Measurements from ENCODE around the gene RADIL.
"Not testable (repeated sequence)": the region's sequence is repeated elsewhere in the genome, so short reads cannot be mapped to it uniquely, and the experiment has no call there.

RADIL gene

DNA sequence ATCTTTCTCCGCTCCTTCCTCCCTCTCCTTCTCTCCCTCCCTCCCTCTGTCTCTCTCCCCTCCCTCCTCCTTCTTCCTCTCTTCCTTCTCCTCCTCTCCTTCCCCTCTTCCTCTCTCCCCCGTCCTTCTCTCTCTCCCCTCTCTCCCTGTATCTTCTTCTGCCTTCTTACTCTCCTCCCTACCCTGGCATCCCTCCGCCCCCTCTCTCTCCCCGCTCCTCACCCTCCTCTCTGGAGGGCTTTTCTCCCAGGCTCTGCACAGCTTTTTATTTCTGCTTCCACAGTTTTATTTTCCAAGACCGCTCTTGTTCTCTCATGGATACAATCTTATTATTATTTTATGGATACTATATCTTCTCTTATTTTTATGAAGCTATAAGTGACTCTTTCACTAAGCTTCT, 75.5 kb downstream of the RADIL start:
- ATAC-seq, result no peak

DNA sequence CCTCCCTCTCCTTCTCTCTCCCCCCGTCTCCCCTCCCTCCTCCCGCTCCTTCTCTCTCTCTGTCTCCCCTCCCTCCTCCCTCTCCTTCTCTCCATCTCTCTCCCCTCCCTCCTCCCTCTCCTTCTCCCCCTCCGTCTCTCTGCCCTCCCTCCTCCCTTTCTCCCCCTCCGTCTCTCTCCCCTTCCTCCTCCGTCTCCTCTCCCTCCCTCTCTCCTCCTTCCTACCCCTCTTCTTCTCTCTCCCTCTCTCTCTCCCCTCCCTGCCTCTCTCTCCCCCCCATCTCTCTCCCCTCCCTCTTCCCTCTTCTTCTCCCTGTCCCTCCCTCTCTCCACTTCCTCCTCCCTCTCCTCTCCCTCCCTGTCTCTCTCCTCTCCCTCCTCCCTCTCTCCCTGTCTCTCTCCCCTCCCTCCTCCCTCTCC, 75.9 kb downstream of the RADIL start:
- ATAC-seq, result no peak

DNA sequence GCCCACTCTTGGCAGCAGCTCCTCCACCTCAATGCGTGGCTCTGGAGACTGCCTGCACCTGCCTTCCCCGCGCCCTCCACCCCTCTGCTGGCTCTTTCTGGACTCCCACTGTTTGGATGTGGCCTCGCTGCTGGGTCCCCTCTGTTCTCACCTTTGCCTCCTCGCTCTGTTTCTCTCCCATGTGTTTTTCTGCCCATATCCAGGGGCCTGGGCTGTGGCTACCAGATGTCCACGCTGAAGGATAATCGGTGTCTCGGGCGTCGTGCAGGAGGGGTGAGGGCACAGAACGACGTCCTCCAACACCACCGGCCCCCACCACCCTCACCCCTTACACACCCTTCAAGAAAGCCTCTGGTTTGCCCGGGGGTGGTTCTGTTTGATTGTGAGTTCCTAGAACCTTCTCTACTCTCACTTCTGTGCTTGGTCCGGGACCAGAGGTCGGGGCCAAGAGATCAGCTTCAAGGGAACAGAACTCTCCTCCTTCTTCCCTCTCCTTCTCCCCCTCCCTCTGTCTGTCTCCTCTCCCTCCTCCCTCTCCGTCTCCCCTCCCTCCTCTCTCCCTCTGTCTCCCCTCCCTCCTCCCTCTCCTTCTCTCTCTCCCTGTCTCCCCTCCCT, 76.4 kb downstream of the RADIL start:
- no peak for ATAC-seq

DNA sequence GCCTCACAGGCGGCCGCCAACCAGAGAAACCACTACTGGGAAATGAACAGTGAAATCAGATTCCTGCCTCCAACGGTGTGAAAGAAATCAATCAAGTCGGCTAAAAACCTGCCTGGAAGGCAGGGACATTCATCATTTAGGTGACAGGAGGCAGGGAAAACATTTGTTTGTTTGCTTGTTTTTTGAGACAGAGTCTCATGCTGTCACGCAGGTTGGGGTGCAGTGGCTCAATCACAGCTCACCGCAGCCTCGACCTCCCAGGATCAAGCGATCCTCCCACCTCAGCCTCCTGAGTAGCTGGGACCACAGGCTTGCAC, 77.6 kb downstream of the RADIL start:
- ATAC-seq, result no peak

DNA sequence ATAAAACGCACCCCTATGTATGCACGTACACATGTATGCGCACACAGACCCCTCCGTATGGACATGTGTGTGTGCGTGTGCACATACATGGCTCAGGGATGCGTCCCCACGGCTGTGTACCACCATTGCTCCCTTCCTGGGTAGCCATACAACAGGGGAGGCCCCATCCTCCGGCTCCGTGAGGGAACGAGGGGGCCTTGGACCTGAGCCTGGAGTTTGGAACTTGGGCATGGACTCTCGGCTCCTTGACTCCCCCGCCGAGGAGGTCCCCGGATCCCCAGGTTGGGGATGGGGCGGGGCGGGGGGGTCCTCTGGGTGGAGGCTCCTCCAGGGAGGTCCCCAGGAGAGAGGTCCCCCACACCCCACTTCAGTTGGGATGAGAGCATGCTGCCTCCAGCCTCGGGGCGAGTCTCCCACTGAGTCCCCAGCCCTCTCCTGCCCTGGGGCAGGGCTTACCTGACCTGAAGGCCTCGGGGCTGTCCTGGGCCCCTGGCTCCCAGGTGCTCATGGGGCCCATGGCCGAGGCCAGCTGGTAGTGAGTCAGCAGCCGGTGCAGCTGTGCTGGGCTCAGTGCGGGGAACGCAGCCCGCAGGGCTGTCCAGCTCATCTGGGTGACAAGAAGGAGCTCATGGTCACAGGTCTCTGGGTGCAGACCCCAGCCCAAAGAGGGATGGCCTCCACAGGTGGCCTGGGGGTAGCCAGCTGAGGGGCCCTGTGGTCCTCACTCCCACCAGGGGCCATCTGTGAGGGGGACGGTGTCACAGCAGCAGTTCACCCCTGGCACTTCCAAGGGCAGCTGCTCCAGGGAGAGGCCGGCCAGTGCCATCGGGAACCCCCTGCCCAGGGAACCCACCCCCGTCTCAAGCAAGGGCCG, 78.2 kb downstream of the RADIL start:
- ATAC-seq, result no peak

DNA sequence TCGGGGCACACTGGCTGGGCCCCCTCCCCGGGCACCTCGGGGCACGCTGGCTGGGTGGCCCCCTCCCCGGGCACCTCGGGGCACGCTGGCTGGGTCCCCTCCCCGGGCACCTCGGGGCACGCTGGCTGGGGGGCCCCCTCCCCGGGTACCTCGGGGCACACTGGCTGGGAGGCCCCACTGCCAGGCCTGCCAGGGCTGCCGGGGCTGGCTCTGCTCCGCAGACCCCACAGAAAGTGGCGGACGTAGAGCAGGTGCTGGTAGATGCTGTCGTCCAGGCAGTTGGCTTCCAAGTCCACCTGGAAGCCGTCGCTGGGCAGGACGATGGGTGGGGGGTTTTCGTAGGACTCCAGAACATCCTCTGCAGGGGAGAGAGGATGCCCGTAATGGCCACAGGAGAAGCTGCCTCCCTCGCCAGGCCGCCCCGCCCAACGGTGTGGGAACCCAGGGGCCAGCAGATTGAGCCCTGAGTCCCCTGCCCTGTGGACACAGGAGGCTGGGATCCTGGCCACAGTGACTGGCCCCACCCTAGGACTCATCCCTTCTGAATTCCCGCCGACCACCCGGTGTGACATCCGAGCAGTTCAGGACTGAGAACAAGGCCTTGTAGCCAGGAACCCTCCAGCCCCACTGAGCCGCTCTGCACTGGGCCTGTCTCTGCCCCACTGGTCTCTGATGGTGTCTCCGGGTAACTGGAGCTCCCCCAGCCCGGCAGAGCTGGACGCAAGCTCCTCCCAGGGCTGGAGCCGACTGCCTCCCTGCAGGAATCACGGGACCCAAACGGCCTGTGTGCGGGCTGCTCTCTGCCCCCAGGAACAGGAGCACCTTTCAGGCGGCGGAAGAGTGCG, 79.9 kb downstream of the RADIL start:
- ATAC-seq, result no peak

DNA sequence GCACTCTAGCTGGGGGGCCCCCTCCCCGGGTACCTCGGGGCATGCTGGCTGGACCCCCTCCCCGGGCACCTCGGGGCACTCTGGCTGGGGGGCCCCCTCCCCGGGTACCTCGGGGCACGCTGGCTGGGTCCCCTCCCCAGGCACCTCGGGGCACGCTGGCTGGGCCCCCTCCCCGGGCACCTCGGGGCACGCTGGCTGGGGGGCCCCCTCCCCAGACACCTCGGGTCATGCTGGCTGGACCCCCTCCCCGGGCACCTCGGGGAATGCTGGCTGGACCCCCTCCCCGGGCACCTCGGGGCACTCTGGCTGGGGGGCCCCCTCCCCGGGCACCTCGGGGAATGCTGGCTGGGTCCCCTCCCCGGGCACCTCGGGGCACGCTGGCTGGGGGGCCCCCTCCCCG, 80.9 kb downstream of the RADIL start:
- ATAC-seq, result not testable (repeated sequence)

DNA sequence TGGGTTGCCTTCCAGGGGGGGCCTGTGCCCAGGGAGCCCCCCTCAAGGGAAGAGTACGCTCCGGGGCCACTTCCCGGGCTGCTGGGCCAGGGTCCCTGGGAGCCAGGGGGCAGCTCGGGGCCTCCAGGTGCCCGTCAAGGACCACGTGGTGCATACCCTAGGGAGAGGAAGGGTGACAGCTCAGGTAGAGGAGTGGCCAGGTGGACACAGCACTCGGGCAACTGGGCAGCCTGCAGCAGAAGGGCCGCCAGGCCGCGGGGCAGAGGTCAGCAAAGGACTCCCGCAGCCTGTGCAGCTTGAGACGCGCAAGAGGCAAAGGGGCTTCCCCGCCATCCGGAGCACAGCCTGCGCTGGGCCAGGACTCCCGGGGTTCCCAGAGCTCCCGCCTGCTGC, 81.7 kb downstream of the RADIL start:
- no peak for ATAC-seq

DNA sequence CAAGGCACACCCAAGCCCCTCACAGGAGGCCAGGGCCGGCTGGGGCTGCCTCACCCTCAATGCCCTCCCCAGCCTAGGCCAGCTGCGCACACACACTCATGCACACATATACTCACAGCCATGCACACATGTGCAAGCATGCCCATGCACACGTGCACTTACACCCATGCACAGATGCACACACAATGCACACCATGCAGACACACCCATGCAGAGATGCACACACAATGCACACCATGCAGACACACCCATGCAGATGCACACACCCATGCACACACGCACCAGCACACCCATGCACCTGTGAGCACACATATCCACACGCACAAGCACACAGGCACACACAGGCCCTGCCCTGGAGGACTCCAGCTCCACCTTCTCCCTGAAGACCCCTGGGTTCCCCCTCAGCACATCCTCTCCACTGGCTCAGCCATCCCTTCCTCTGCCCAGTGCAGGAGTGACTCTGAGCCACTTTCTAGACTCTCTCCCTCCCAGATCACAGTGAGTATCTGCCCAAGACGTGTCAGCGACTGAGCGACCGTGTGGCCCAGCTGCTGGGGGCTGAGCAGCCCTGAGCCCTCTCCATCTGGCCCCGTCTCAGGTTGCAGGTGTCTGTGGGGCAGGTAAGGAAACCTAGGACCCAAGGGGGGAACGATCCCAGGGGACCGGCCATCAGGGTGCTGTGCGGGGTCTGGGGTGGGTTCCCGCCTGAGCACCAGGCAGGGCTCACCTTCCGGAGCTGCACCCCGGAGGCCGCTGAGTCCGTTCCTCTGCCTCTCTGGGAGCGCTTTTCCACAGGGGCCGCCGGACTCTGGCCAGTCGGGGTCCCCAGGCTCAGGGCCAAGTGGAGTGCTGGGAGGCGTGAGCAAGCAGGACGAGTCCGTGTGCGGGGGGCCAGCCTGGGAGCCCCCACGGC, 82.3 kb downstream of the RADIL start:
- no peak for ATAC-seq

DNA sequence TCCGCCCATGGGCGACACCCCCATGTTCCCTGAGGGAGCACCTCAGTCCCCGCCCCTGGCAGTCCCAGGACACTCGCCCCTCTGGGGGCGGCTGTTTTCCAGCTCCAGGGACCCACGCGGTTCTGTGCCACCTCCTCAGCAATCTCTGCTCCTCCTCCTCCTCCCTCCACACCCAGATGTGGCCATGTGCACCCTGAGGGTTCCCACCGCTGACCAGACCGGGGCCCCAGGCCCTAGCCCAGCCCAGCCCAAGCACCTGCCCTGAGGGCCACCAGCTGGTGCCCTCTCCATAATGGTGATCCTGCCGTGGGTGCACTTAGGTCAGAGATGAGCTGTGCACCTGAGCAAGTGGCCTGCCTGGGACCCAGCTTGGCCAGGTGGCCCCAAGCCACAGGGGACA, 83.0 kb downstream of the RADIL start:
- no peak for ATAC-seq

DNA sequence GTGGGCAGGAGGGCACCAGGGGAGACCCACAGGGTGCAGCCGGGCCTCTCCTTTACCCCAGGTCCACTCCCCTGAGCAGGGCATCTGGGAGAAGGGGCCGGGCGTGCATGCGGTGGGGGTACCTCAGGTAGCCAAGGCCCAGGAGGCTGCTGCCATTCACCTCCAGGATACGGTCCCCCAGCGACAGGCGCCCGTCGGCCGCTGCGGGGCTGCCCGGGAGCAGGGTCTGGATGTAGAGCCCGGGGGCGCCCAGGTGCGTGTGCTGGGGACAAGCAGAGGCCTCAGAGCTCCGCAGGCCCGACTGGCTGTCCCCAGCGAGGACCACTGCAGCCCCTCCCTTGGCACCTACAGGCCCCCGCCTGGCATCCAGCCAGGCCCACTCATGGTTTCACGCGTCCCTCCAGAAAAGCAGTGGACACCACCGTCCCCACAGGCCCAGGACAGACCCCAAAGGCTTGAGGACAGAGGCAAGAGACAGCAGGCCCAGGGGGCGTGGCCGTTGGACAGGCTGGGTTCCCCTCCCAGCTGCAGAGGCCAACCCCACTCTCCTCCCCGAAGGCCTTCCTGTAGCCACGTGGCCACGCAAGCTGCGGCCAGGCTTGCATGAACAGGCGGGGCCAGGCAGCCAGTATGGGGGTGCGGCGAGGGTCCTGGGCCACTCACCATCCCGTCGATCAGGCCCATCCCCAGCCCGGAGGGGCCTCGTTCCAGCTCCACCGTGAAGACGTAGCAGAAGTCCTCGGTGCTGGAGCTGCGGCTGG, 83.8 kb downstream of the RADIL start:
- ATAC-seq, result no peak

DNA sequence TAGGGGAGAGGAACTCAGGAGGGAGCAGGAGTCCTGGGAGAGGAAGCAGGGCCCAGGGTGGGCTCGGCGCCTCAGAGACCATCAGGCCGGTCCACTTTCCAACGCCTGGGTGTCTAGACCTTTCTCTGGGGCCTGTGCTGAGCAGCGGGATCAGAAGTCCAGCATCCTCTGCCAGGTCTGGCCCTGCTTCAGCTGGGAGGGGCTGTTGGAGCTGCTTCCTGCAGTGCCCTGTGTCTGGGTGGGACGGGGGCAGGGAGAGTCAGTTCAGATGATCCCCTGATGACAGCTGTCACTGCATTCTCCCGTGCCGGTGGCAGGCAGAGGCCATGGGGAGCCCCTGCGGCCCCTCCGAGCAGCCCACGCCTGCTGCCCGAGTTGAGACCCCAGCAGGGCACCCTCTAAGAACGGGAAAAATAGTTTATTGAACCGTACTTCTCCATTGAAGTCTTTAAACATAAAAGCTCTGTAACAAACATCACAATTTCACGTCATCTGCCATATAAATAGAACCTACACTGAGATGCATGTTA, 84.7 kb downstream of the RADIL start:
- no peak for ATAC-seq

DNA sequence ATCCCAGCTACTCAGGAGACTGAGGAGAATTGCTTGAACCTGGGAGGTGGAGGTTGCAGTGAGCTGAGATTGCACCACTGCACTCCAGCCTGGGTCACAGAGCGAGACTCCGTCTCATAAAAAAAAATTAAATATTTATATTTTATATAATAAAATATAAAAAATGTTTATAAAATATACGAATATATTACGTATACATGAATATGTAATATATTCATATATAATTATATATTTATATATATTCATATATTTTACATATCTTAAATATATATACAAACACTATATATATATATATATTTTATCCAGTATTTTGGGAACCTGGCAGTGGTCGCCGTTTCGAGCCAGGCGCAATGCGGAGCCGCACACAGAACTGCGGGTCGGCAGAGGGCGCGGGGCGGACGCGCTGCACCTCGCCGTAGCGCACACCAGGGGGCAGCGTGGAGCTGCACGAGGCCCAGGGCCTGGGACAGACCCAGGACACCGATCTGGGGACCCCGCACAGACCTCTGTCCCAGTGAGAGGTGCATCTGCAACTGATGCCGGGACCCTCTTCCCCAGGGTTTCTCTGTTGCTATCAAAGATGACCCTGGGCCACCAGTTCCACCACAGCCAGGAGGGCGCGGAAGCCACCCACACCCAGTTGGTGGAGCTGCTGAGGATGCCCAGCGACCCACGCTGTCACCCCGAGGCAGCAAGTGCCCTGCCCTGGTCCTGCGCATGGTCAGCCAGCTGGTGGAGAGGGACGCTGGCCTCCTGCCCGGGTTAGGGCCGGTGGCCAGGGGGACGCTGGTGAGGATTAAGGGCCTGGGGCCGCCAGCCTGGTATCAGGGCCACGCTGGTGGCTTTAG, 85.4 kb downstream of the RADIL start:
- peak; percentile 75 to 77 for ATAC-seq

DNA sequence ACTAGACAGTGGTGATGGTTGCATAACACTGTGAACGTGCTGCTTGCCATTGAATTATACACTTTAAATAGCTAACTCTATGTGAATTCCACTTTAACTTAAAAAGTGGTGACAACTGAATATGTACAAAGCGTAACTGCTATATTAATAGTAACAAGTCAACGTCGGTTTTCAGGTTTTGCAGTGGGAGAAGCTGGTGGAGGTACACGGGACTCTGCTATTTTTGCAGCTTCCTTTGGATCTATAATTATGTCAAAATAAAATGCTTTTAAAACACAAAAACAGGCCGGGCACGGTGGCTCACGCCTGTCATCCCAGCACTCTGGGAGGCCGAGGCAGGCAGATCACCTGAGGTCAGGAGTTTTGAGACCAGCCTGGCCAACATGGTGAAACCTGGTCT, 87.1 kb downstream of the RADIL start:
- ATAC-seq, result no peak

DNA sequence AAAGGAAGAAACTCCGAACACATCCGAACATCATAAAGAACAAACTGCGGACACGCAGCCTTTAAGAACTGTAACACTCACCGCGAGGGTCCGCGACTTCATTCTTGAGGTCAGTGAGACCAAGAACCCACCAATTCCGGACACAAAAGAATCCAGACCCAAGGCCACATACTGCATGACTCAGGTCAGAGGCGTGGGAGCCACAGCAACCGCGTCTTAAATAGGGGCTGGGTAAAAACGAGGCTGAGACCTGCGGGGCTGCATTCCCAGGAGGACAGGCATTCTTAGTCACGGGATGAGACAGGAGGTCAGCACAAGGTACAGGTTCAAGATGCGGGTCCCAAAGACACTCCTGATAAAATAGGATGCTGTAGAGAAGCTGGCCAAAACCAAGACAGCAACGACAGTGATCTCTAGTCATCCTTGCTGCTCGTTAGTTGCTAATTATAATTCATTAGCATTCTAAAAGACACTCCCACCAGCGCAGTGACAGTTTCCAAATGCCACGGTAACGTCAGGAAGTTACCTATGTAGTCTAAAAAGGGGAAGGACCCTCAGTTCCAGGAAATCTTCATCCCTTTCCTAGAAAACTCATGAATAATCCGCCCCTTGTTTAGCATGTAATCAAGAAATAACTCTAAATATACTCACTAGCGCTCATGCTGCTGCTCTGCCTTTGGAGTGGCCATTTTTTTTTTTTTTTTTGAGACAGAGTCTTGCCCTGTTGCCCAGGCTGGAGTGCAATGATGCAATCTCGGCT, 88.7 kb downstream of the RADIL start:
- ATAC-seq, result no peak

DNA sequence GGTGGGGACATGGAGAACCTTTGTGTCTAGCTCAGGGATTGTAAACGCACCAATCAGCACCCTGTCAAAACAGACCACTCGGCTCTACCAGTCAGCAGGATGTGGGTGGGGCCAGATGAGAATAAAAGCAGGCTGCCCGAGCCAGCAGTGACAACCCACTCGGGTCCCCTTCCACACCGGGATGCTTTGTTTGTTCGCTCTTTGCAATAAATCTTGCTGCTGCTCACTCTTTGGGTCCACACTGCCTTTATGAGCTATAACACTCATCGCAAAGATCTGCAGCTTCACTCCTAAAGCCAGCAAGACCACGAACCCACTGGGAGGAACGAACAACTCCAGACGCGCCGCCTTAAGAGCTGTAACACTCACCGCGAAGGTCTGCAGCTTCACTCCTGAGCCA, 89.3 kb downstream of the RADIL start:
- ATAC-seq, result not testable (repeated sequence)

DNA sequence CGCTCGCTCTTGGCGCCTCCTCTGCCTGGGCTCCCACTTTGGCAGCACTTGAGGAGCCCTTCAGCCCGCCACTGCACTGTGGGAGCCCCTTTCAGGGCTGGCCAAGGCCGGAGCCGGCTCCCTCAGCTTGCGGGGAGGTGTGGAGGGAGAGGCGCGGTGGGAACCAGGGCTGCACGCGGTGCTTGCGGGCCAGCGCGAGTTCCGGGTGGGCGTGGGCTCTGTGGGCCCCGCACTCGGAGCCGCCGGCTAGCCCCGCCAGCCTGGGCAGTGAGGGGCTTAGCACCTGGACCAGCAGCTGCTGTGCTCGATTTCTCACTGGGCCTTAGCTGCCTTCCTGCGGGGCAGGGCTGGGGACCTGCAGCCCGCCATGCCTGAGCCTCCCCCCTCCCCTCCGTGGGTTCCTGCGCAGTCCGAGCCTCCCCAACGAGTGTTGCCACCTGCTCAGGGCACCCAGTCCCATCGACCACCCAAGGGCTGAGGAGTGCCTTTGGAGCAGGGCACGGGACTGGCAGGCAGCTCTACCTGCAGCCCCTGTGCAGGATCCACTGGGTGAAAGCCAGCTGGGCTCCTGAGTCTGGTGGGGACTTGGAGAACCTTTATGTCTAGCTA, 90.0 kb downstream of the RADIL start:
- ATAC-seq, result not testable (repeated sequence)

DNA sequence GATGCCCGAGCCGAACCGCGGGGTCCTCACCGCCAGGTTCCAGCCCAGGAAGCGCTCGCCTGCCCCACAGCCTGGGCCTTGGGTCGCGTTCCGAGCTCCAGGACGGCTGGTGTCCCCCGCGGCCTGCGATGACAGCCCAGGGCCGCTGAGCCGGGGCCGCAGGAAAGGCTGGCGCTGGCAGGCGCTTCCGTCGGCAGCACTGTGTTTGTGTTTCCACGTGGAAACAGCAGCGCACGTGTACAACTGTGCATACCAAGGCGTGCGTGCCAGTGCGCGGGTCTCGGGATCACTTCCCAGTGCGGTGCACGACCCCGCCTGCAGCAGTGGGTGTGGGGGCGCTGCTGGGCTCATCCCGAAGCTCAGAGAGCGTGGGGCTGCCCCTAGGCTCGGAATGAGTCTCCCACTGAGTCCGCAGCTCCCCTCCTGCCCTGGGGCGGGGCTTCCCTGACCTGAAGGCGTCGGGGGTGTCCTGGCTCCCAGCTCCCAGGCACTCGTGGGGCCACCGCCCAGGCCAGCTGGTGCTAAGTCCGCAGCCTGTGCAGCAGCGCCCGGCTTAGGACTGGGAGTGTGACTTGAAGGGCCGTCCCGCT, 90.9 kb downstream of the RADIL start:
- peak; percentile 15 to 18 for ATAC-seq
